Measurements from ENCODE around the gene CLCNKB.
"Not testable (repeated sequence)": the region's sequence is repeated elsewhere in the genome, so short reads cannot be mapped to it uniquely, and the experiment has no call there.

The CLCNKB gene

DNA sequence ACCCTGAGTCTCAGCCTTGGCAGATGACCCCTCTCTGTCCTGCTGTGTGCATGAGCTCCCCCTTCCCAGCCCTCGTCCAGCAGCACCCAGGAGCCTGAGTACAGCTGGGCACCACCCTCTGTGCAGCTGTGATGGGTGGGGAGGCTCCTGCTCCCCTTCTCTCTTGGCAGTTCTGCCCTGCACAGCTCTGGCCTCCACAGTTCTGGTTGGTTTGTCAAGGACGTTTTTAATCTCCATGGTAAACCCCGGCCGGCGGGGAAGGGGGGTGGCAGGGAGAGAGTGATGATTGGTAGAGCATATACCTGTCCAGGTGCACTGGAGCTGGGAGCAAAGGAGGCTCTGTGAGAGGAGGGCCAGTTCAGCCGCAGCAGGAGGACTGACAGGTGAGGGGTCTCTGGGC is 21.9 kb upstream of the CLCNKB start, which contains the start of gene CLCNKA:
CLCNKA (plus strand) TSS at position 356 of the 400 bp plus-strand sequence. CDS start 584 bp downstream, outside the sequence.
- Histone ChIP-seq H3K27me3 (ENCODE audit: low read depth, low read length) (no peaks in the 10 kb centered on the region), H3K9ac (ENCODE audit: low read length) (no peak within 1 kb of the TSS)
- TF ChIP-seq, protein P1, sequence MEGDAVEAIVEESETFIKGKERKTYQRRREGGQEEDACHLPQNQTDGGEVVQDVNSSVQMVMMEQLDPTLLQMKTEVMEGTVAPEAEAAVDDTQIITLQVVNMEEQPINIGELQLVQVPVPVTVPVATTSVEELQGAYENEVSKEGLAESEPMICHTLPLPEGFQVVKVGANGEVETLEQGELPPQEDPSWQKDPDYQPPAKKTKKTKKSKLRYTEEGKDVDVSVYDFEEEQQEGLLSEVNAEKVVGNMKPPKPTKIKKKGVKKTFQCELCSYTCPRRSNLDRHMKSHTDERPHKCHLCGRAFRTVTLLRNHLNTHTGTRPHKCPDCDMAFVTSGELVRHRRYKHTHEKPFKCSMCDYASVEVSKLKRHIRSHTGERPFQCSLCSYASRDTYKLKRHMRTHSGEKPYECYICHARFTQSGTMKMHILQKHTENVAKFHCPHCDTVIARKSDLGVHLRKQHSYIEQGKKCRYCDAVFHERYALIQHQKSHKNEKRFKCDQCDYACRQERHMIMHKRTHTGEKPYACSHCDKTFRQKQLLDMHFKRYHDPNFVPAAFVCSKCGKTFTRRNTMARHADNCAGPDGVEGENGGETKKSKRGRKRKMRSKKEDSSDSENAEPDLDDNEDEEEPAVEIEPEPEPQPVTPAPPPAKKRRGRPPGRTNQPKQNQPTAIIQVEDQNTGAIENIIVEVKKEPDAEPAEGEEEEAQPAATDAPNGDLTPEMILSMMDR (IDR thresholded peaks at IDR 0.05; ENCODE audit: low read depth, low read length): no peak
- no peak for TF ChIP-seq EZH2phosphoT487 (IDR thresholded peaks at IDR 0.05; ENCODE audit: low read depth)

DNA sequence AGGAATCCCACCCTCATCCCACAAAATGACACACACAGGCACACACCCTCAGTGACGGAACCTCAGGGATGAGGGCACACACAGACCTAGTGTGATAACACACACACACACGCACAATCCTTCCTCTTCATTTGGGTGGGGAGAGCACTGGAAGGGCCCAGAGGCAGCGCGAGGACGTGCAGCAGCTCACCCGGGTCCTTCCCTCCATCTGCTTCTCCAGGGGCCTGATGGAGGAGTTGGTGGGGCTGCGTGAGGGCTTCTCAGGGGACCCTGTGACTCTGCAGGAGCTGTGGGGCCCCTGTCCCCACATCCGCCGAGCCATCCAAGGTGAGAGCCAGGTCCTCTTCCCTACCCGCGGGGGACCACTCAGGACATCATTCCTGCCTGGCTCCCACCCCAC is 21.2 kb upstream of the CLCNKB start:
- H3K79me2 ChIP-seq (ENCODE audit: low read length): no peaks in the 10 kb centered on the region
- H3K36me3 ChIP-seq (replicated peaks; ENCODE audit: low read depth, low read length): no peaks in the 10 kb centered on the region
- H3K4me1 ChIP-seq (ENCODE audit: low read length): no peaks in the 10 kb centered on the region
- no peaks in the 10 kb centered on the region for H4K20me1 ChIP-seq (ENCODE audit: insufficient read depth, low read length)
- H3K9me3 ChIP-seq (ENCODE audit: insufficient read depth, low read length): no peaks in the 10 kb centered on the region
- no peak overlapping the region for H3K27ac ChIP-seq (ENCODE audit: low read length)
- no peak for TF ChIP-seq EZH2phosphoT487 (IDR thresholded peaks at IDR 0.05; ENCODE audit: low read depth)
- TF ChIP-seq, protein P1 (IDR thresholded peaks at IDR 0.05; ENCODE audit: low read depth, low read length): no peak
- H3K27me3 ChIP-seq (ENCODE audit: low read depth, low read length): no peaks in the 10 kb centered on the region
- no peak overlapping the region for H2AFZ ChIP-seq (ENCODE audit: low read depth, low read length)
- H3K4me2 ChIP-seq (ENCODE audit: low read length): no peak overlapping the region
- H3K9ac ChIP-seq (ENCODE audit: low read length): no peak overlapping the region
- no peak overlapping the region for H3K4me3 ChIP-seq (ENCODE audit: low read length)

More for the DNA sequence above, 21.9 kb upstream of the CLCNKB start, which contains the start of gene CLCNKA:
- H3K4me3 ChIP-seq (ENCODE audit: low read length): no peak within 1 kb of the TSS
- no peak within 1 kb of the TSS for H3K27ac ChIP-seq (ENCODE audit: low read length)
- H3K4me1 ChIP-seq (ENCODE audit: low read length): no peaks in the 10 kb centered on the region
- H3K9me3 ChIP-seq (ENCODE audit: insufficient read depth, low read length): no peaks in the 10 kb centered on the region
- no peaks in the 10 kb centered on the region for H4K20me1 ChIP-seq (ENCODE audit: insufficient read depth, low read length)
- no peak within 1 kb of the TSS for H2AFZ ChIP-seq (ENCODE audit: low read depth, low read length)
- H3K4me2 ChIP-seq (ENCODE audit: low read length): no peak within 1 kb of the TSS
- no peaks in the 10 kb centered on the region for H3K36me3 ChIP-seq (replicated peaks; ENCODE audit: low read depth, low read length)
- no peaks in the 10 kb centered on the region for H3K79me2 ChIP-seq (ENCODE audit: low read length)

DNA sequence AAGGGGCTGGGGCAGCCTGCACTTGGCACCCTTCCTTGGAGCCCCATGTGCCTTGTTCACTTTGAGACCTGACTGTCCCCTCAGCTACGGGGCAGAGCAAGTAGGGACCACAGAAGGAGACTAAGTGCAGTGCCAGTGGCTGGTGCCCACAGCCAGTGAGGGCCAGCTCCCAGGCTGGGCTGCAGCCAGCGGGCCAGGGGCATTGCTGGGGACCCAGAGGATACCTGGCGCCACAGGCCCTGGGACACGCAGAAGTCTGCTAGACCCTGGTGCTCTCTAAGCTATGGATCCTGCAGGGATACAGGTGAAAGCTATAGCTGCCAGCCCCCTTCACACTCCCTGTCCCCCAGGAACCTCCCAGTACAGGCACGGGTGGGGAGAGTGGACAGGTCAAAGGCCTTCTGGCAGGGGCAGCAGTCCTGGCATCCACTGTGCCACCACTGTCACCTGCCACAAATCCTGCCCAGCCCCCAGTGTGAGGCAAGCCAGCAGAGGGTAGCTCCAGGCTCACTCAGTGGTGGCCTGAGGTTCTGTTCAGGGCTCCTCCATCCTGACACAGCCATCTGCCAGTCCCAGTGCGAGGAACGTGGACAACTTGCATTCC is 20.4 kb upstream of the CLCNKB start:
- H3K27ac ChIP-seq (ENCODE audit: low read length): no peak overlapping the region
- H4K20me1 ChIP-seq (ENCODE audit: insufficient read depth, low read length): no peaks in the 10 kb centered on the region
- no peak overlapping the region for H3K4me3 ChIP-seq (ENCODE audit: low read length)
- H2AFZ ChIP-seq (ENCODE audit: low read depth, low read length): no peak overlapping the region
- no peak overlapping the region for H3K9ac ChIP-seq (ENCODE audit: low read length)
- H3K27me3 ChIP-seq (ENCODE audit: low read depth, low read length): 0 out of 2 replicates have a peak, but pooled peaks cover 2% of the 10 kb centered on the region
- no peaks in the 10 kb centered on the region for H3K9me3 ChIP-seq (ENCODE audit: insufficient read depth, low read length)
- no peak for TF ChIP-seq EZH2phosphoT487 (IDR thresholded peaks at IDR 0.05; ENCODE audit: low read depth)
- TF ChIP-seq, protein P1 (IDR thresholded peaks at IDR 0.05; ENCODE audit: low read depth, low read length): no peak
- H3K79me2 ChIP-seq (ENCODE audit: low read length): no peaks in the 10 kb centered on the region
- H3K4me2 ChIP-seq (ENCODE audit: low read length): no peak overlapping the region
- H3K36me3 ChIP-seq (replicated peaks; ENCODE audit: low read depth, low read length): no peaks in the 10 kb centered on the region
- no peaks in the 10 kb centered on the region for H3K4me1 ChIP-seq (ENCODE audit: low read length)

DNA sequence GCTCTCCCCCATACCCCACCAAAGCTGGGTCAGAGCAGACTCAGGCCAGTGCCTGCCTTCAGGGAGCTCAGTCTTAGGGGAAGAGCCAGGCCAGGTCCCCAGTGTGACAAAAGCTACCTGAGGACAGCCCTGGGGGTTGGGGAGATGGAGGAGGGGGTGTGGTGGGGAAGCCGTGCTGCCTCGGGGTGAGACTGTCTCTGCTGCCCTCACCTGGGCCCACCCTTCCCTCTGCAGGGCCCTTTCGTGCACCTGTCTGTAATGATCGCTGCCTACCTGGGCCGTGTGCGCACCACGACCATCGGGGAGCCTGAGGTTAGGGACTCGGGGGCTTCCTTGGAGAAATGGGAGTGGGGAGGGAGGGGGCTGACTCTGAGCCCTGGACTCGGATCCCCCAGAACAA is 17.3 kb upstream of the CLCNKB start:
- H3K4me2 ChIP-seq (ENCODE audit: low read length); H3K27ac ChIP-seq (ENCODE audit: low read length); H3K4me3 ChIP-seq (ENCODE audit: low read length): not testable (repeated sequence)

More for the DNA sequence above, 17.3 kb upstream of the CLCNKB start:
- H3K36me3 ChIP-seq (replicated peaks; ENCODE audit: low read depth, low read length); H3K9me3 ChIP-seq (ENCODE audit: insufficient read depth, low read length); H3K79me2 ChIP-seq (ENCODE audit: low read length); H3K27me3 ChIP-seq (ENCODE audit: low read depth, low read length); H4K20me1 ChIP-seq (ENCODE audit: insufficient read depth, low read length); H3K9ac ChIP-seq (ENCODE audit: low read length); H2AFZ ChIP-seq (ENCODE audit: low read depth, low read length); H3K4me1 ChIP-seq (ENCODE audit: low read length): not testable (repeated sequence)

All from OCI-LY3 (cell line).